ENCODE data around the gene FANK1.

GRCh38 chr10:125961743-125962142 is 65.4 kb downstream of the FANK1 start:
- TF ChIP-seq EZH2 (IDR thresholded peaks at IDR 0.05; ENCODE audit: insufficient read depth, poor library complexity, severe bottlenecking) (no peak), EZH2phosphoT487 (IDR thresholded peaks at IDR 0.05; ENCODE audit: insufficient read depth, low read depth) (no peak)
